ENCODE results near the gene UBE2O.

DNA sequence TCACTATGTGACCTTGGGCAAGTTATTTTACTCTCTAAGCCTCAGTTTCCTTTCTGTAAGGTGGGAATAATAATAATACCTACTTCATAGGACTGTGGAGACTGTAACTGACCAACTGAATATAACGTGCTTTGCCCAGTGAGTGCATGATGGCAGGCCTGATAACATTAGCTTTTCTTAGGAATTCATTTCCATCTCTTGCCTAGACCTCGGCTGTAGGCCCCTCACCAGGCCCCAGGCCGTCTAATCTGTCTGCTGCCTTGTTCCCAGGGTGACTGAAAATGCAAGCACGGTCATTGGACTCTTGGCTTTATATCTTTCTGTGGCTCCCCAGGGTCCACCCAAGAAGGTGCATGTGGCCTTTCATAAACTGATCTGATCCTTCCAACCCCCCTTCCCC, 6.7 kb upstream of the UBE2O start:
- TF ChIP-seq GATA2 (IDR thresholded peaks at IDR 0.05; ENCODE audit: low read depth, low read length): peak; percentile 51; the same call in 1 of the 2 replicates
- TF ChIP-seq GATA3 (IDR thresholded peaks at IDR 0.05; ENCODE audit: low read depth, low read length): no peak
